ENCODE measurements around the gene C13orf46.

The C13orf46 gene

DNA sequence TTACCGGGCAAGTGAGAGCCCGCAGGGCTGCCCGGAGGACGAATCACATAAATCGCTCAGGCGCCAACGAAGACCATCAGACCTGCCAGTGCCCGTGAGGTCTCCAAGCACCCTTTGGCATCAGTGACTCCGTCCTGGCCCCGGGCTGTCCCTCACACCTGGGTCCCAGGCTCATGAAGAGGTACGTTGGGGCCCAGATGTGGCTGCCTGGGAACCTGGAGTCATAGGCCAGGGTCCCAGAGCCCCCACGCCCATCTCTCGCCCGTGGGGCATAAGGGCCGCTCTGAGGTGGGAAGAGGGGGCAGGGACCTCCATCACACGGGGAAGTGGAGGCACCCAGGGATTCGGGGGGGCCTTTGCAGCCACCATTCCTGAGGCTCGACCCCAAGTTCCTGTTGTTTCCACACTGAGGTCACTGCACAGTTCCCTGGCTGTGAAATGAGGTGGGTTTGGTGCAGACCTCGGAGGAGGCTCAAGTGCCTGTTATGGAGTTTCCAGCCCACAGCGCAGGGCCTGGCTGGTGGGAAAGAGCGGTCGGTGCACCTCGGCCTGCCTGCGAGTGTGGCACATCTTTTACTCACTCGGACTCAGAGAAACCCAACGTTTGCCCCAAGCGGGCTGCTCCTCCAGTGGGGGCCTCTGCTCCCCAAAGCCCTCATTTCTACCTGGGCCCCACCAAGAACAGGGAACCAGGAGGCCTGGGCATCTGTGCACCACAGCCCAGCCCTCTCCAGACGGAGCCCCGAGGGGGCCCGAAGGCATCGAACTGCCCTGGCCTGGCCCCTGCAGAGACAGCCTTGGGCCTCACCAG lies 35.9 kb upstream of the C13orf46 start:
- DNase-seq (ENCODE audit: low spot score): no peak

DNA sequence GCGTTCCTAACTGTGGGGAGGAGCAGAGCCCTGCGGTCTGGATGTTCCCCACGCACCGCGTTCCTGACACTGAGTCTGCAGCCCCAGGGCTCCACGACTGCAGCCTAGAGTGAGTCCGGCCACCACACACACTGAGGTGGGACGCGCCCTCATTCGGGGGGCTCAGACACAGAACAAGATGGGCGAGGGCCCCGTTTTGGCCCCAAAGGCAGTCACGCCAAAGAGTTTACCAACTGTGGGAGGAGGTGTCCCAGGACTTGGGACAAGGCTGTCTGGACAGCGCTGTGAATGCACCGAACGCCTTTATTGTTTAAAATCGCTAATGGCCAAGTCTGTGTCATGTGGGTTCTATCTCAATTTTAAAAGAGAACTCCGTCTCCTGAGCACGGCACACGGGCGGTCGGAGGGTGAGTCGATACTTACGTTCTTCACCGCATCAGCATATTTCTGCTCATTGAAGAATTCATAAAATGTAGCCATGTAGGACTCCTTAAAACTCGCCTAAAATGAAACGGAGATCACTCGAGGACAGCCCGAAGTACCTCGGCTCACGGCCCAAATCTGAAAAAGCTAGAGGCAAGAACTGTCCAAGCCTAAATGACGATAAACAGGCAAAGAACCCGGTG lies 35.2 kb upstream of the C13orf46 start:
- no peak for DNase-seq (ENCODE audit: low spot score)

DNA sequence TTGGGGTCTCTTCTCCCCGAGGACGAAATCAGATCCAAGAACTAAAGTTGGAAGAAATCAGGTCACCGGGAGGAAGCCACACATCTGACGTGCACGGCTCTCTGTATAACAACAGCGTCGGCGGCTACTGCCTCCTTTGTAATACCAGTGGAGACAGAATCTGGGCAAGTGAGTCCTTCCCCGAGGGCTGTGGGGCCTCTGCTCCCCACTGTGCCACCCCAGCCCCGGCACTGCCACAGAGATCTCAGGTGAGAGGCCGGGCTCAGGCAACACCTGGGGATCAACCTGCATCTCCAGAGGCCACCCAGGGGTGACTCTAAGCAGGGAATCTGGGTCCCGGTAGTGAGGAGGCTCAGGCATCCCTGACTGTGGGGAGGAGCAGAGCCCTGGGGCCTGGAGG lies 33.7 kb upstream of the C13orf46 start:
- DNase-seq (ENCODE audit: low spot score): no peak

DNA sequence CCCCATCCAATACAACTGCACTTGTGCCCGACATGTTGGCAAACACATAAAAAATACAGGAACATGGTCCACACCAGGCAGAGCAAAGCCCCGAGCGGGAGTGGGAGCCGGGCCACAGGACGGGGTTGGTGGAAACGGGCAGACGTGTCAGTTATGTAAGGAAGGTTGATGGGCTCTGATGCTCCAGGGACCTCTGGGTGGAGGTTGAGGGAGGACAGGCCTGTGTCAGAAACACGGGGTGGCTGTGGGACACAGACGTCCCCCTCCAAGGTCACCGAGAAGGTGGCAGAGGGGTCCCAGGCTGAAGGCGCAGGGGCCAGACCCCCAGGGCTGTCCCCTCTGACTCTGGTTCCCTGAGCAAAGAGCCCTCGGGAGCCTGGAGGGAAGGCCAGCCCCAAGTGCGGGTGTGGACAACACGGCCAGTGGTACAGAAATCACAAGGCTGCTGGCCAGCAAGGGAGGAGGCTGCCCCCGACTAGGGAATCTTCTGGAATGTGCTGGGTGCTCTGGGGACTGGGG lies 31.4 kb upstream of the C13orf46 start:
- no peak for DNase-seq (ENCODE audit: low spot score)

DNA sequence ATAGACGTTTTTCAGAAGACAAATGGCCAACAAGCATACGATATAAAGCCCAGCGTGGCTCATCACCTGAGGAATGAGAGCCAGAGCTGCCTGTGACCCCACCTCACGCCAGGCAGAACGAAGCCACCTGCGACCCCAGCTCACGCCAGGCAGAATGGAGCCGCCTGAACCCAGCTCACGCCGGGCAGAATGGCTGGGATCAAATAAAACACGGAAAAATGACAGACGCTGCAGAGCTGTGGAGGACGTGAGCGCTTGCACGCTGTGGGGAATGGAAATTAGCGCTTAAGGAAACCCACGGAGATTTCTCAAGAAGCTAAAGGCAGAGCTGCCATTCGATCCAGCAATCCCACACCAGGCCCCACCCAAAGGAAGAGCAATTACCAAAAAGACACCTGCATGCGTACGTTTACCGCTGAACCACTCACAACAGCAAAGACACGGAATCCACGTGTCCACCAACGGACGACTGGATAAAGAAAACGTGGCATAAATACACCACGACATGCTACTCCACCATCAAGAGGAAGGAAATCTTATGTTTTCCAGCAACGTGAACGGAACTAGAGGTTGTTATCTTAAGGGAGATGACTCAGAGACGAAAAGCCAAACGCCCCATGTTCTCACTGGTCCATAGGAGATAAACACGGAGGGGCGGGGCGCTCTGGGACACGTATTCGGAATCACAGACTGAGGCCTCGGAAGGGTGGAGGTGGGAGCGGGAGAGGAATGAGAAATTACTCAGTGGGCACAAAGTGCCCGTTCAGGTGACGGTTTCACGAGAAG lies 30.7 kb upstream of the C13orf46 start:
- DNase-seq (ENCODE audit: low spot score): peak; percentile 75

DNA sequence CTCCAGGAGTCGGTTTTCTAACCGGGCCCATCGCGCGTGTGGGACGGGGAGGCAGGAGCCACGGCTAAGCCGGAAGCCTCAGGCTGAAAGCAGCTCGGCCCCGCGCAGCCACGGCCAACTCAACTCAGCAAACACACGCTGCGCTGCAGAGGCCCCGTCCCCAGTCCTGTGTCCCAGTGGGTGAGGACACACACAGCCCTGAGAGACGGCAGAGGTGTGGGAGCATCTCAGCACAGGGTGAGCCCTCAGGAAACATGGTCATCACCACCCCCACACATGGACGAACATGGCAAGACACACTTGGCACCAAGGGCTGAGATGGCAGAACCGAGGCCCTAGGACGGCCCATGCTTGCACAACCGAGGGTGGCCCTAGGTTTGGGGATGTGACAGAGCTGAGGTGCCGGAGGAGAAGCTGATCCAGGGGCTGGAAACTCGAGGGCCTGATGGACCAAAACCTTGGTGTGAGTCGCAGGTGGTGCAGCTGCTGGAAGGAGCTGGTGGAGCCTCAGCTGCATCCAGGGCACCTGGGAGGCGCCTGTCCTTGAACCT lies 29.0 kb upstream of the C13orf46 start:
- no peak for DNase-seq (ENCODE audit: low spot score)

DNA sequence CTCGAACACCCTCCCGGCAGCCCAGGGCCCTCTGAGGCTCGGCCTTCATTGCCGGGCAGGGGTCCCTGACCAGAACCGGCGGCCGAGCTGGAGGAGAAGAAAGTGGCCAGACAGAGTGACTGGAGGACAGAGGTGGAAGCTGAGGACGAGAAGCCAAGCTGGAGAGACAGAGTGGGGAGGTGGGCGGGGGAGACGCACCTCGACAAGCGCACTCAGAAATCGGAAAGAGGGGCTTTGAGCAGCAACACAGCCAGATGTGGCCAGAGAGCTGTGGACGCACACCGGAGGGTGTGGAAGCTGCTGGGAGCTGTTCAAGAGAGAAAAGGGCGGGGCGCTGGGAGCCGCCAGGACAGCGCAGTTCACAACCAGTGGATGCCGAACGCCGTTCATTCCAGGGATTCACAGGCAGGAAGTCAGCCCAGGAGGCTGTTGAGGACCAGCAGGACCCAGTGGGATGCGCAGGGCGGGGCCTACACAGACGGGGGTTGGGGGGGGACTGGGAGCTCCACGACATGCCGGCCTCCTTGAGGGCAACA lies 28.2 kb upstream of the C13orf46 start:
- DNase-seq (ENCODE audit: low spot score): no peak

DNA sequence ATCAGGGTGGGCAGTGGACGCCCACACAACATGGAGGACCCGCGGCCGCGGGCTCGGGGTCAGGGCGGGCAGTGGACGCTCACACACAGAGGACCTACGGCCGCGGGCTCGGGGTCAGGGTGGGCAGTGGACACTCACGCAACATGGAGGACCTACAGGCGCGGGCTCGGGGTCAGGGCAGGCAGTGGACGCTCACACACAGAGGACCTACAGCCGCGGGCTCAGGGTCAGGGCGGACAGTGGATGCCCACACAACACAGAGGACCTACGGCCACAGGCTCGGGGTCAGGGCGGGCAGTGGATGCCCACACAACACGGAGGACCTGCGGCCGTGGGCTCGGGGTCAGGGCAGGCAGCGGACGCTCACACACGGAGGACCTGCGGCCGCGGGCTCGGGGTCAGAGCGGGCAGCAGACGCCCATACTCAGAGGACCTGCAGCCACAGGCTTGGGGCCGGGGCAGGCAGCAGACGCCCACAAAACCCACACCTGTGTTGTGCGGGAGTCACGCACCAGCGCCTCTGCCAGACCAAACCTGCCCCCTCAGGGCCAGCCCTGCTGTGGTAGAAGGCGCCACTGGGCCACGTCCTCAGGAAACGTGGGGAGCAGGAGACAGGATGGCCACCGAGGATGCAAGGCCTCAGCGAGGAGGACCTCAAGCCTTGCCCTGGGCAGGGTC lies 27.6 kb upstream of the C13orf46 start:
- no peak for DNase-seq (ENCODE audit: low spot score)

DNA sequence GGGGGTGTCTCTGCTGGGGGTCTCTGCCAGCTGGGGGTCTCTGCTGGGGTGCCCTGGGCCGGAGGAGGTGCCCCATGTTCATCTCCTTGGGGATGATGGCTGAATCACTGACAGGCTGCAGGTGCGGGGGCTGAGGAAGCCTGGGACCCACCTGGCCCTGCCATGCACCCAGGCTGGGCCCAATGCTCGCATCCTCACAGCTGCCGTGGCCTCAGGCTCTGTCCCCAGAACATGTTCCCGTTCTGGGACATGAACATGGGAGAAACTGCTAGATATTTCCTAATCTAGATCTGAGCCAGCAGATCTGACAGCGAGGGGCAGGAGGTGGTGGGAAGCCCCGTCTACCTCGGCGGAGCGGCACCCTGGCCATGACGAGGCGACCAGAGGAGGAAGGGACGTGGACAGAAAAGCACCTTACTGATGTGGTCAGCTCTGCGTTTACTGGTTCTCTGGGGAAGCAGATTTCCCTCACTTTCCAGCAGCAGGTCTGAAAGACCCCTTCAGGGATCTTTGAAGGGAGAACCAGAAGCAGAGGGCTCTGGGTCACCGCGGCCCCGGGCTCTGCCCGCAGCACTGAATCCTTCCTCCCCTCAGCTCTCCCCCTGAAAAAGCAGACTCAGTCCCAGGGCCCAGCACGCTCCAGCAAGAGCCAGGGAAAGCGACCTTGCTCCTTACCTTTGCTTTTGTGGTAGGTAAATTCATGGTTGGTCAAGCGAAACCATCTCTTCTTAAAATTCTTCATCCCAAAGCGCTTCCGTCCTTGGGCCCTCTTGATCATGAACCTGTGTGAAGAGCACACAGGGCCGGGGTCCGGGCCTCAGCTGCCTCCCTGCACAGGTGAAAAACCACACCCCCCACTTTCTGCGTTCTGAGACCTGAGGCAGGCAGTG lies 26.5 kb upstream of the C13orf46 start:
- no peak for DNase-seq (ENCODE audit: low spot score)

DNA sequence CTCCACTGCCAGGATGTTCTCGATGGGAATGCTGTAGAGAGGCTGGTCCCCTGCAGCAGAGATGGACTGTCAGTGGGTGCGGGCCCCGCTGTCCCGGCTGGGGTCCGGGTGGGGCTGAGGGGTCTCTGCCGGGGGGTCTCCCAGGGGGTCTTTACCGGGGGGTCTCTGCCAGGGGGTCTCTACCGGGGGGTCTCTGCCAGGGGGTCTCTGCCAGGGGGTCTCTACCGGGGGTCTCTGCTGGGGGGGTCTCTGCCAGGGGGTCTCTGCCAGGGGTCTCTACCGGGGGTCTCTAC lies 25.7 kb upstream of the C13orf46 start:
- DNase-seq (ENCODE audit: low spot score): no peak

DNA sequence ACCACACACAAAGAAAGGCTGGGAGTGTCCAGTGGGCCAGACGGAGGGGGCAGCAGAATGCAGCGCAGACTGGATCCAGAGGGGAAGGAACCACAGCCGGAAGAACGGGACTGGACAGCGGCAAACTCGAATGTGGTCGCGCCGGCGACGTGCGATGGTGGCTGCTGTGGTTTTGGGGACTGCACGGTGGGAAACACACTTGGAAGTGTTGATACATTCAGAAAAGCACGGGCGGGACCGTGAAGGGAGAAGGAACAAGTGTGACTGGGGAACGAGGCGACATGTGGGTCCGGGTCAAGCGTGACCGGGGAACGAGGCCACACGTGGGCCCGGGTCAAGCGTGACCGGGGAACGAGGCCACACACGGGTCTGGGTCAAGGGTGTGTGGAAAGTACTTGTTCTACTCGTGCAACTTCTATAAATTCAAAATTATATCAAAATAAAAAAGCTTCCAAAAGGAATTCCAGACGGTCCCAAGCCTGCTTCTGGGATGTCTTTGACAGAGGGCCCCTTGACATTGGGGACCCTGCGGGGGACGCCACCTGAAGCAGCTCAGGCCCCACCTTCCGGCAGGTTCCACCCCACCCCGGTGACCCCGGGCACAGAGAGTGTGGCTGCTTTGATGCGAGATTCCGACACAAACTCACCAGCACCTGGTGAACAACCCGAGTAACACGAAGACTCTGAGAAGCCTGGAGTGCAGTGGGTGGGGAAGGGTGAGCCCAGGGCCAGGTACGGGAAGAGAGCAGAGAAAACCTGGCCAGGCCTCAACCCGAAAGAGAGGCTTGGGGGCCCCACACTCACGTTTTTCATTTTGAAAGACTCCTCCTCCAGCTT lies 25.1 kb upstream of the C13orf46 start:
- no peak for DNase-seq (ENCODE audit: low spot score)

DNA sequence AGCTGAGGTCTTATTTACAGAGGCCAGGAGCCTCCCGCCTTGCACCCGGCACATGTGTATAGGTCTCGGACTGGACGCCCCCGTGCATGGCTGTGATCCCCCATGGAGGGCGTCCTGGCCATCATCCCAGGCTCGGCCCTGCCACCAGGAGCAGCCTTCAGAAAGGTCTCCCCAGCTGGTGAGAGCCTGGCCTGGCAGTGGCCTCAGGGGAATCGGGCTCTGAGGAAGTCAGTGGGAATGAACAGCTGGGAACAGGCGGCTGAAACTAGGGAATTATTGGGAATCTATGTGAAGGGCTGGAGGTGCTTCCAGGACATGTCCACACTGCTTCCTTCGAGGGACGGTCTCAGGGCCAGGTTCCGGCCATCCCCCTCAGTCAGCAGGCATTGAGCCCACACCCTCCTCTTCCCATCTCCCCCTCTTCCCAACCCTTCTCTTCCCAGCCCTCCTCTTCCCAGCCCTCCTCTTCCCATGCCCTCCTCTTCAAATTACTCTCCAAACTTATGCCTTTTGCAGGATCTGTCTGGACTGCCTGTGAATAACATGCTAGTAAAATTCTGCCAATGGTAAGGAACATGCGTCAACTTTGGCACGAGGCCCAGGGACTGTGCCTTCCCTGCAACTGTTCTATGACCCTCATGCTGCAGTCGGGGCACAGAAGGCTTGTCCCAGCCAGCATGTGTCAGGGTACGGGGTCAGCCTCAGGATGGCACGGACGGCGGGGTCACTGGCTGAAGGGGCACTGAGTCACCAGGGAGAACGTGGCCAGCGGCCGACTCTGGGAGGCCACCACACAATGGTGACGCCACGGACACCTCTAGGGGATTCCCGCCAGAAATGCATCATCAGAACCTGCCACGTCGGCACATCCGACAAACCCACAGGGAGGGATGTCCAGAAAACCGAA lies 24.2 kb upstream of the C13orf46 start:
- DNase-seq (ENCODE audit: low spot score): no peak

DNA sequence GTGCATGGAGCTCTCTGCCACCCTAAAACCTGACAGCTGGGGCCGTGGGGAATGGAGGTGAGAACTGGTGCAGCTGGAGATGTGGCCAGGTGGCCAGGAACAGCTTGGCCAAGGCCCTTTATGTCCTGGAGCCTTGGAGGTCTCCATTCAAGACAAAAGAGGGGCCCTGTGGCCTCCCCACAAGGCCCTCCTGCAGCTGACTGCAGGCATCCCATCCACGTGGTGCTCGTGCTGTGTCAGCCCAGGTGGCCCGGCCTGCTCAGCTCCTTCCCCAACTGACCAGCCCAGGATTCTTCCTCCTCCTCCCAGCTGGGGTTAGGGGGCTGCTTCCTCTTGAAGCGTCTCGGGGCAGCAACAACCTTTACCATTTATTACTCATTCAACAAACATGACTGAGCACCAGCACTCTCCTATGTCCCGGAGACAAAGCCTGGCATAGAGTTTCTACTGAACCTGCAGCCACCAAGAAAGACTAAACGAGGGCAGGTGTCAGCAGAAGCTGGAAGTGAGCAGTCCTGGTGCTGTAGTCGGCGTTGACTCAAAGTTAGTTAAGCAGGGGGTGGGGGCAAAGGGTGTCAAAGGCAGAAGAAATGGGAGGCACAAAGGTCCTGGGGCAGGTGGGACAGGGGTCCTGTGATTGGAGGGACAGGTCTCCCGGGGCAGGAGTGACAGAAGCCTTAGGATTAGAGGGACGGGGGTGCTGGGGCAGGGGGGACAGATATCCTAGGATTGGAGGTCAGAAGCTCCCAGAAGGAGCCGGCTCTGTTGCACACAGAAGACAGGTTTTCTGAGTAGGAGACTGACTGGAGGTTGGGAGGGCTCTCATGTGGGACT lies 23.3 kb upstream of the C13orf46 start:
- DNase-seq (ENCODE audit: low spot score): no peak

DNA sequence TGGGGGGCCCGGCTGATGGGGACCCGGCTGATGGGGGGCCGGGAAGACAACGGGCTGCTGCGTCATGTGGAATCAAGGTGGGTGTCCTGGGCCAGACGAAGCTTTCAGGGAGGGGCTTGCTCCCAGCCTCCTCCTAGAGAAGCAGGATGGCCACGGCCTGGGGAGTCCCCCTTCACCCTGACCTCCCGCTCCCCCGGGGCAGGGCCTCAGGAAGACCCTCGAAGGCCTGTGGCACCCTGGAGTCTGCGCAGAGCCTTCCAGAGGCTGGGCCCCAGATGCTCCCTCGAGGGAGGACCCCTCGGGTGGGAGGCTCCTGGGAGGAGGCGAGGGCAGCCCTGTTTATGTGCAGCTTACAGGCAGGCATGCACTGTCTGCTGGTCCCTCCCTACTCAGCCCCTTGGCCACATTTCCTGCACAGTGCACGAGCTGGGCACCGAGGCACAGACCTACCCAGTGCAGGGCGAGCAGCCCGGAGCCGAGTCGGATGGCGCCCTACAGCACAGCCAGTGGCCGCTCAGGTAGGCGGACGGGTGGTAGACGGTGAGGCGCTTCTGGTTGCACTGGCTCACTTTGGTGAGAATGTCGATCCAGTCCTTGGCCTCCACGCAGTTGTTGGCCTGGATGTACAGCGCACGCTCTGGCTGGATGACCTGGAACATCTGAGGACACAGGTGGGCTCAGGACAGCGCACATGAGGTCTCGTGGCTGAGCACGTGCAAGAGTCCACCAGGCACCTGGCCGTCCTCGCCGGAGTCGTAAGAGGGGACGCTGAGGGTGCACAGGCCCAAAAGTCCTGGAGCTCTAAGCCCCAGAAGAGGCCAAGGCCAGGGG lies 22.4 kb upstream of the C13orf46 start:
- DNase-seq (ENCODE audit: low spot score): no peak

DNA sequence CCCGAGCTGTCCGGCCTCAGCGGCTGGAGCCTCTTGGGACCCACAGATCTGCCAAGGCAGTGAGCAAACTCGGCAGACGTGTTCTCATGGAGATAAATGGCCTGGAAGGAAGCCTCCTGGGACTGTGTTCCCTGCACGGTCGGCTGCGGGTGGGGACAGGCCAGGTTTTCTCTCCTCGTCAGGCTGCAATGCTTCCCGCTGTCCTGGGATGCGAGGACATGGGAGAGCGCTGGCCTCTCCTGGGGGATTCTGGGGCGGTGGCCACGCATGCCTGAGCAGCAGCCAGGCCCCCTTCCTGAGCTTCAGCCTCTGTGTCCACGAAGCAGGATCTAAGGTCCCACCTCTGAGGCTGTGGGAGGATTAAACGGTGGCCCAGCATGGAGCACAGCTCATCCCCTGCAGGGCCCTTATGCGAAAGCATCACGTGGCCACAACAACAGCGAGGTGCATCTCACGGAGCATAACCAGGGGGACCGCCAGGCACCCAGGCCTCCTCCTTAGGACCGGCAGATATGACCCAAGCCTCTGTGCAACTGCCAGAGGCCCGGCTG lies 21.2 kb upstream of the C13orf46 start:
- DNase-seq (ENCODE audit: low spot score): no peak

DNA sequence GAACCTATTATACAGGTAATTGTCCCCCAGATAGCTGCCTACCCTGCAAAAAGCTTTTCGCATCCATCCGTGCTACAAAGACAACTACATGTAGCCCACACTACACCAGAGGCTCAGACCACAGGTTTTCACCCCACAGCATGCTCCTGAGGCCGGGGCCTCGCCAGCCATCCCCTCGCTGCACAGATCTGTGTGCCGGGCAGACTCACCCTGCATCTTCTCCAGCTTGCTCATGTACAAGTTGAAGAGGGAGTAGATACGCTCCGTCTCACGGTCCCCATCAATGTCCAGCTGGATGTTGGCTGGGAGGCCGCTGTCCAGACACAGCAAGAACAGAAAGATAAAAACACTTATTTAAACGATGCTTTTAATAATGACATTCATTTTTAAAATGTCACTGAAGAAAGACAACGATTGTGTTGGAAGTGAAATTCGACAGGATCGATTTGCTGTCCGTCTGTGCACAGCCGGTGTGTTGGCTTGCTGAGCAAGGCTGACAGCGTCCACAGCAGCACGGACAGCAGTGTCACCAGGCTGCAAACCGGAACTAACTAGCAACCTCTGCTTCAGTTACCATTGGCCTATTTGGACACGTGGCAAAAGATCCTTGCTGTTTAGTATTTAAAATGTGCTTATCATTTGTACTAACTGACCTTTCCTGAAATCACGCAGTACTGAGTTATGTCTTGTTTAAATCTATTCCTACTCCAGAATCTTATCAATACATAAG lies 18.6 kb upstream of the C13orf46 start:
- no peak for DNase-seq (ENCODE audit: low spot score)
